K562 (cell line): ENCODE measurements around the gene VAPB. TPM values are rescaled to one million over a fixed set of nuclear protein-coding genes. Genes with fewer than 3 reads are reported as not detected.

Experiments
- ATAC-seq: fragments of 200-7000 bp; cut with Tn5 transposase; 3 replicates; pipeline ENCODE4 v1.9.1; 2020; ENCODE audit warnings: moderate library complexity
- BruUV-seq: library from RNA; stranded (reverse); fragments of 400-500 nt; replicated peaks from 2 replicates; lab custom pipeline; 2021; lab: Mats Ljungman, UMichigan
- CTCF ChIA-PET: fragments of 300-600 bp; formaldehyde crosslinking; extraction: SDS; loops from one replicate; lab custom pipeline; 2021; ENCODE audit warnings: low intra/inter-chr PET ratio; lab: Yijun Ruan, JAX
- POLR2A ChIA-PET: fragments of 300-600, 350-650 bp; sonication (Branson Sonifier 250); formaldehyde crosslinking; extraction: SDS; loops from one replicate; lab custom pipeline; 2021; ENCODE audit warnings: antibody characterized with exemption, inconsistent platforms; lab: Yijun Ruan, JAX
- DNase-seq, 4 experiments: peaks; one replicate each; pipeline versions ENCODE4 v3.0.0 to v3.0.0-alpha.2; 2011 to 2018; ENCODE audit warnings: low spot score in 3 of 4, mixed read lengths in 3 of 4; ENCODE audit errors: extremely low read depth in 1 of 4
- FAIRE-seq: peaks from 2 replicates; lab custom pipeline; 2011; peaks lifted over from hg19 to GRCh38; lab: Jason Lieb, UNC
- H2AFZ ChIP-seq: 2 replicates; pipeline ENCODE4 v1.6.0; 2011; ENCODE audit warnings: low read depth, low read length, control low read depth, inconsistent platforms
- H3K27ac ChIP-seq: fragments of 200-600 bp; 3 replicates; pipeline ENCODE4 v1.8.0; 2011; ENCODE audit warnings: low read depth, mild to moderate bottlenecking, control low read depth, inconsistent platforms, low read length, moderate library complexity, mixed read lengths; ENCODE audit errors: extremely low read depth
- H3K27me3 ChIP-seq, 2 experiments: fragments of 300-600 bp in 1 of 2; 2 replicates in 1 of 2; 3 replicates in 1 of 2; pipeline versions ENCODE4 v1.6.0 to v1.8.0; 2011; ENCODE audit warnings: inconsistent platforms in 2 of 2, low read length in 2 of 2, mild to moderate bottlenecking in 1 of 2, mixed read lengths in 1 of 2, moderate library complexity in 1 of 2; ENCODE audit not compliant: control insufficient read depth in 2 of 2, insufficient read depth in 2 of 2
- H3K36me3 ChIP-seq: fragments of 300-600 bp; 3 replicates; pipeline ENCODE4 v1.8.0; 2011; ENCODE audit warnings: mild to moderate bottlenecking, low read length, inconsistent platforms; ENCODE audit not compliant: control insufficient read depth, insufficient read depth
- H3K4me1 ChIP-seq, 2 experiments: fragments of 200-600 bp in 1 of 2; replicated peaks in 1 of 2; 2 replicates in 1 of 2; 3 replicates in 1 of 2; pipeline versions ENCODE4 v1.5.1 to v1.8.0; 2011; ENCODE audit warnings: inconsistent platforms in 2 of 2, low read length in 2 of 2, mild to moderate bottlenecking in 1 of 2, mixed read lengths in 1 of 2, moderate library complexity in 1 of 2; ENCODE audit not compliant: control insufficient read depth in 2 of 2, insufficient read depth in 2 of 2
- H3K4me2 ChIP-seq: 2 replicates; pipeline ENCODE4 v1.6.1; 2011; ENCODE audit warnings: low read length, control low read depth, inconsistent platforms, mixed read lengths; ENCODE audit not compliant: insufficient read depth
- H3K4me3 ChIP-seq: fragments of 200-600 bp; sonication (generic), shearing (Covaris generic); 2 replicates; pipeline ENCODE4 v1.5.1; 2016; ENCODE audit warnings: control low read depth, inconsistent platforms
- H3K79me2 ChIP-seq: fragments of 200-600 bp; 3 replicates; pipeline ENCODE4 v1.8.0; 2011; ENCODE audit warnings: low read length, inconsistent platforms; ENCODE audit not compliant: control insufficient read depth, insufficient read depth
- H3K9ac ChIP-seq, 2 experiments: 2 replicates each; pipeline versions ENCODE4 v1.6.0 to v1.6.1; 2011; ENCODE audit warnings: low read depth in 2 of 2, low read length in 2 of 2, control low read depth in 1 of 2, inconsistent platforms in 1 of 2, mild to moderate bottlenecking in 1 of 2, mixed read lengths in 1 of 2; ENCODE audit not compliant: insufficient read depth in 1 of 2
- H3K9me1 ChIP-seq: one replicate; pipeline ENCODE4 v1.6.0; 2011; ENCODE audit warnings: inconsistent platforms, mild to moderate bottlenecking, low read length, moderate library complexity; ENCODE audit not compliant: control insufficient read depth, insufficient read depth
- H3K9me3 ChIP-seq: replicated peaks from 2 replicates; pipeline ENCODE4 v1.5.1; 2011; ENCODE audit warnings: low read depth, low read length, inconsistent platforms; ENCODE audit not compliant: control insufficient read depth, insufficient read depth
- H4K20me1 ChIP-seq: replicated peaks from 2 replicates; pipeline ENCODE4 v1.6.1; 2011; ENCODE audit warnings: low read length, inconsistent platforms, mixed read lengths; ENCODE audit not compliant: control insufficient read depth, insufficient read depth
- ELK1 ChIP-seq: sonication (generic); formaldehyde crosslinking; IDR thresholded peaks from 2 replicates; pipeline ENCODE4 v1.8.1; 2022; ENCODE audit warnings: missing genetic modification reagents
- MITF ChIP-seq: IDR thresholded peaks from 2 replicates; pipeline ENCODE4 v1.6.1; 2014; ENCODE audit warnings: antibody characterized with exemption
- ZNF239 ChIP-seq: fragments of 250-450 bp; sonication (Bioruptor Pico); IDR thresholded peaks from 2 replicates; pipeline ENCODE4 v1.4.0; 2020; ENCODE audit warnings: mild to moderate bottlenecking
- ZNF253 ChIP-seq: fragments of 250-450 bp; sonication (Bioruptor Pico); conservative IDR thresholded peaks from 2 replicates; pipeline ENCODE4 v1.6.1; 2021; ENCODE audit warnings: mild to moderate bottlenecking
- WGBS: fragments of 100-300 bp; shearing (Covaris generic); methylation state at CpG from one replicate; pipeline ENCODE4 v1.1.6; 2016; ENCODE audit warnings: low coverage, mixed read lengths; ENCODE audit not compliant: insufficient coverage; ENCODE audit errors: missing lambda C conversion rate; 5-methylcytosine and 5-hydroxymethylcytosine counted together
- in situ Hi-C: fragments of 300-500 bp; cut with MboI; formaldehyde crosslinking; loops from 4 replicates; pipeline ENCODE4 v1.15.0; 2018; ENCODE audit warnings: inconsistent platforms, mixed read lengths
- intact Hi-C: fragments of 100-400 bp; cut with micrococcal nuclease; formaldehyde crosslinking; loops from 2 replicates; pipeline ENCODE4 v1.14.2; 2022
- polyA plus RNA-seq, 8 experiments: library from polyadenylated mRNA; depleted of rRNA in 4 of 8; stranded (reverse) in 5 of 8; unstranded in 3 of 8; fragments of >200 nt; fragmentation: Nextera tagmentation in 2 of 8; fragmentation: Illumina TruSeq in 1 of 8; extraction: Ambion mirVana in 2 of 8; extraction: Trizol in 1 of 8; gene quantifications; 2 replicates each; pipeline versions ENCODE4 v1.2.1 to v1.2.3, GENCODE V29; 2011 to 2014; ENCODE audit warnings: inconsistent platforms in 1 of 8, missing spikeins in 1 of 8
- total RNA-seq, 7 experiments: library from RNA; depleted of rRNA in 6 of 7; stranded (reverse); fragments of >200 nt in 6 of 7; fragmentation: Illumina TruSeq in 2 of 7; extraction: Trizol in 2 of 7; gene quantifications; 2 replicates each; pipeline versions ENCODE4 v1.2.1 to v1.2.3, GENCODE V29; 2011 to 2021; ENCODE audit warnings: low replicate concordance in 1 of 7

Gene VAPB
- total and polyA plus RNA-seq, 9 of the 15 experiments (the other 6 are each of a cell fraction or from before 2014, with no cell fraction given) = 3.4 to 51.0 (median 27.9) TPM

- intact Hi-C loops (no loop called here), in situ Hi-C loops (no loop called here)
- 2% methylated on average over 6 of the region's 6 CpGs for WGBS
- TF ChIP-seq ELK1 (CRISPR knock-in tag) = no peak
- no peak for TF ChIP-seq ZNF253 (CRISPR knock-in tag)
- TF ChIP-seq MITF = no peak
- TF ChIP-seq ZNF239 = no peak
- Histone ChIP-seq H3K36me3 (no peaks in the 10 kb centered on the region), H3K9me1 (no peaks in the 10 kb centered on the region), H3K79me2 (no peaks in the 10 kb centered on the region), H3K4me3 (no peak overlapping the region), H3K4me1 (no peaks in the 10 kb centered on the region), H2AFZ (no peak overlapping the region), H3K4me2 (no peak overlapping the region), H3K9me3 (no peaks in the 10 kb centered on the region; the same call in 1 of the 2 replicates), H3K27ac (no peak overlapping the region), H3K27me3 (peaks cover 5 to 47% of the 10 kb centered on the region in 2 experiments; a peak in 4 of 5 replicates), H3K9ac (no peak overlapping the region), H4K20me1 (no peaks in the 10 kb centered on the region)
- no peak for FAIRE-seq
- ATAC-seq = no peak
- no TSS peak for BruUV-seq
- ChIA-PET CTCF (no interaction called here), POLR2A (interaction anchor here (0.6 kb wide), 1 partner anchor 58 kb away, joined by 4 read pairs; no protein-coding TSS in a partner anchor)
- DNase-seq = no peak
These were observed 107.4 kb downstream of the VAPB start for GRCh38 chr20:58496429-58496769.
